ENCODE measurements around the gene C2CD4D. TPM values are rescaled to one million over a fixed set of nuclear protein-coding genes. Genes with fewer than 3 reads are reported as not detected.
"Not testable (repeated sequence)": the region's sequence is repeated elsewhere in the genome, so short reads cannot be mapped to it uniquely, and the experiment has no call there.

The C2CD4D gene
- total RNA-seq, 1 donor: not detected

GRCh38 chr1:151855933-151856332, 16.3 kb upstream of the C2CD4D start:
- DNase-seq (ENCODE audit: low read depth): no peak
- H3K4me3 ChIP-seq (ENCODE audit: low read depth, low read length): no peak overlapping the region
- no peak for TF ChIP-seq CTCF (IDR thresholded peaks at IDR 0.05; ENCODE audit: insufficient read depth, low read depth, low read length)

- not testable (repeated sequence) for DNase-seq (ENCODE audit: low read depth)
Measured at GRCh38 chr1:151855516-151855915, 15.9 kb upstream of the C2CD4D start.

GRCh38 chr1:151854658-151855057, 15.0 kb upstream of the C2CD4D start:
- TF ChIP-seq CTCF (IDR thresholded peaks at IDR 0.05; ENCODE audit: insufficient read depth, low read depth, low read length): no peak
- no peak overlapping the region for H3K4me3 ChIP-seq (ENCODE audit: low read depth, low read length)
- DNase-seq (ENCODE audit: low read depth): no peak

More at GRCh38 chr1:151855516-151855915, 15.9 kb upstream of the C2CD4D start:
- H3K4me3 ChIP-seq (ENCODE audit: low read depth, low read length): not testable (repeated sequence)

GRCh38 chr1:151853411-151853943, 13.9 kb upstream of the C2CD4D start, which contains the start of gene THEM5:
Gene THEM5, minus strand, starts transcription at chr1:151853712. Its CDS starts 147 bp downstream, at chr1:151853565.
- TF ChIP-seq CTCF (IDR thresholded peaks at IDR 0.05; ENCODE audit: insufficient read depth, low read depth, low read length): no peak
- DNase-seq (ENCODE audit: low read depth): no peak

GRCh38 chr1:151852733-151853132, 13.1 kb upstream of the C2CD4D start:
- H3K4me3 ChIP-seq (ENCODE audit: low read depth, low read length): no peak overlapping the region
- no peak for TF ChIP-seq CTCF (IDR thresholded peaks at IDR 0.05; ENCODE audit: insufficient read depth, low read depth, low read length)
- no peak for DNase-seq (ENCODE audit: low read depth)

More at GRCh38 chr1:151853411-151853943, 13.9 kb upstream of the C2CD4D start, which contains the start of gene THEM5:
- no peak within 1 kb of the TSS for H3K4me3 ChIP-seq (ENCODE audit: low read depth, low read length)

- no peak for TF ChIP-seq CTCF (IDR thresholded peaks at IDR 0.05; ENCODE audit: insufficient read depth, low read depth, low read length)
- no peak for DNase-seq (ENCODE audit: low read depth)
- no peak overlapping the region for H3K4me3 ChIP-seq (ENCODE audit: low read depth, low read length)
Measured at GRCh38 chr1:151851886-151852285, 12.3 kb upstream of the C2CD4D start.

- TF ChIP-seq CTCF (IDR thresholded peaks at IDR 0.05; ENCODE audit: insufficient read depth, low read depth, low read length): no peak
- no peak for DNase-seq (ENCODE audit: low read depth)
Measured at GRCh38 chr1:151849871-151850270, 10.3 kb upstream of the C2CD4D start.

More at GRCh38 chr1:151849871-151850270, 10.3 kb upstream of the C2CD4D start:
- no peak overlapping the region for H3K4me3 ChIP-seq (ENCODE audit: low read depth, low read length)
